SIG-M5 (cell line): ENCODE results near the gene TOR2A.

Experiments
- DNase-seq: peaks from one replicate; lab custom pipeline; 2025; lab: John Stamatoyannopoulos, UW

Gene TOR2A

GRCh38 chr9:127742435-127743088 is 7.5 kb upstream of the TOR2A start:
- no peak for DNase-seq

DNA sequence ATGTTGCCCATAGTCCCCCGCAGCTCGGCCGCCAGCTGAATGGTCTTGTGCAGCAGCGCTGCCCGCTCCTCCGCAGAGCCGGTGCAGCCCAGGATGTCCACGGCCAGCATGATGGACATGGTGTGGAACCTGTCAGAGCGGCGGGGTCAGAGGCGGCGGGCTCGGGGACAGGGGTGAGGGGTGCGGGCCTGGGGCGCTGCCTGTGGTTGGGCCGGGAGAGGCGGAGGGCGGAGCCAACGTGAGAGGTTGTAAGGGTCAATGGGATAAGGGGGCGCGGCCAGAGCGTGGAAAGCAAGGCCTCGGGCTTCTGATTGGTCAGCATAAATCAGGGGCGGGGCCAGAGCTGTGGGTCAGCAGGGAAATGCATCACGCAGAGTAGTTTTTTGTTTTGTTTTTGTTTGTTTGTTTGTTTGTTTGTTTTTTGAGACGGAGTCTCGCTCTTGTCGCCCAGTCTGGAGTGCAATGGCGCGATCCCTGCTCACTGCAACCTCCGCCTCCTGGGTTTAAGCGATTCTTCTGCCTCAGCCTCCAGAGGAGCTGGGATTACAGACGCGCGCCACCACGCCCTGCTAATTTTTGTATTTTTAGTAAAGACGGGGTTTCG is 6.8 kb upstream of the TOR2A start:
- no peak for DNase-seq

- DNase-seq, result no peak
Measured at GRCh38 chr9:127739614-127740330, 4.7 kb upstream of the TOR2A start.

DNA sequence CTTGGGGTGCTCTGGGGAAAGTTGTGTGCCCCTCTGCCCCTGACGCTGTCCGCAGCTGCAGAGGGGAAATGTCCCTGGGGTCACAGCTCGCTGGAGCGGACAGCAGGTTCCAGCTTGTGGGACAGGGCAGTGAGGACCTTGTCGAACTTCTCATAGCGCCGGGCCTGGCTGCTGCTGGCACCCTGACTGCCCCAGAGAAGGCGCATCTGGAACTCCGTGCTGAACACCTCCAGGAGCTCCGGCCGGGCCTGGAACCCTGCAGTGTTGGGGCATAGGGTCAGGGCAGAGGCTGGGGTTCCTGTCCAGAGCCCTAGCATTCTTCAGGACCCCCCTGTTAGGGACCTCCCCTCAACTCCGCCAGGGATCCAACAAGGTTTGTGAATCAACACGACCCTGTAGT is 3.6 kb upstream of the TOR2A start:
- no peak for DNase-seq

- no peak for DNase-seq
Measured at GRCh38 chr9:127735530-127736185, 564 bp upstream of the TOR2A start.

DNA sequence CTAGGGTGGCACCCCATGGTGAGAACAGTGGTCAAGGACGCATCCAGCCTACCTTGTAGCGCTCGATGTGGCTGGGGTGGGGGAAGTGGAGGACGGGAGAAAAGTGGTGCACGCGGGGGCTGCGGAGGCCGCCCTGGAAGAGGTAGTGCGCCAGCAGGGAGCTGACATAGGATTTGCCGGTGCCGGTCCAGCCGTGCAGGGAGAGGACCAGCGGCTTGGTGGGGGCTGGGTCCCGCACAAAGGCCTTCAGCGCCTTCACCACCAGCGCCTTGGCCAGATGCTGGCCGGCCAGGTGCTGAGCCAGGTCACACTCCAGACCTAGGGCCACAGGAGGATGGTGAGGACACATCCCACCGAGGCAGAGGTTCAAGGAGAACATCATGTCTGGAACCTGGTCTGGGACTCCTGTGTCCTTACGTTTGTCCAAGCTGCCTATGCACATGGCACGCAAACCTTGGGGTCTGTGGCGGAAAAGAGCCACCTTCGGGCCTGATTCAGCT is 797 bp downstream of the TOR2A start:
- DNase-seq, result no peak

DNA sequence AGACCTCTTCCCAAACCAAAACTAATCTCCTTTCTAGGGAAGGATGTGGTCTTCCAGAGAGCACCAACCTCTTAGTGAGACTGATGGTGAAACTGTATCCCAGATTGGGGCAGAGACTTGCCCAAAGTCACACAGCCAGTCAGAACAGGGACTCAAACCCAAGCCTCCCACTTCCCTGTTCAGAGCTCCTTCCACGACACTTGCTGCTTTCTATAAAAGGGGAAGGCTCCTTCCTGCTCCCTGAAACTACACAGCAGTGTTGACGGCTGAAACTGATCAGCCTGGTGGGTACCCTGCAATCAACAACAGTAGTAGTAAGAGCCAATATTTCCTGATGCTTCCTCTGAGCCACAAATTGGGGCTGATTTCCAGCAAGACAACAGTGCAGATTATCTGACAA is 1.5 kb downstream of the TOR2A start:
- DNase-seq, result no peak

DNA sequence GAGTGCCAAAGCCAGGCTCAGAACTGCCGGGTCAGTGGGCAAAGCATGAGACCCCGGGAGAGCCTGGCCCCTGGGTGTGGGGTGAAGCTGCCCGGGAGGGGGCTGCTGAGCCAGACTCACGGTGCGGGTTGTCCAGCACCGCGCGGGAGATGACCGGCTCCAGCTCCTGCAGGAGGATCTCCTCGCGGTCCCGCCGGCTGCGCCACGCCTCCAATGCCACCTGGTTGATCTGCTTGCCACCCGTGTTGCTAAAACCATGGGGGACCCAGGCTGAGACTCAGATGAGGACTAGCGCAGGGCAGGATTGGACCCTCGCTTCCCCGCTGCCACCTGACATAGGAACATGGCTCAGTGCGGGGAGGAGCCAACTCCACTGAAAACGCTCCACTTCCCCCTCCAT is 2.6 kb downstream of the TOR2A start:
- DNase-seq, result no peak

DNA sequence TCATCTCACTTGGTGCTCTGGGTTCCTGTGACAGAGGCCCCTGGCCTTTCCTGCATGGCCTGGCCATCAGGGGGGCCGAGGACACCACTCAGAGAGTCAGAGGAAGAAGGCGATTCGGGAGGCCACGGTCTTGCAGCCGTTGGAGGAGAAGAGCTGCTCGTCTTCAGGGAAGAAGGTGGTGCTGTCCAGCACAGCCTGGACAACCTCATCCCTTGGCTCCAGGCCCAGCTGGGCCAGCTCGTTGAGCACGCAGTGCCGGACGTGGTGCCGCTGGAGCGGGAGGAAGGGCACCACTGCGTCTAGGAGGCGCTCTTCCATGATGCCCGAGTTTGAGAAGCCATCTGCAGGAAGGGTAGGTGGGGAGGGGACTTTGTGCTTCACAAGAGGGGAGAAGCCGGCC is 3.2 kb downstream of the TOR2A start:
- no peak for DNase-seq

DNA sequence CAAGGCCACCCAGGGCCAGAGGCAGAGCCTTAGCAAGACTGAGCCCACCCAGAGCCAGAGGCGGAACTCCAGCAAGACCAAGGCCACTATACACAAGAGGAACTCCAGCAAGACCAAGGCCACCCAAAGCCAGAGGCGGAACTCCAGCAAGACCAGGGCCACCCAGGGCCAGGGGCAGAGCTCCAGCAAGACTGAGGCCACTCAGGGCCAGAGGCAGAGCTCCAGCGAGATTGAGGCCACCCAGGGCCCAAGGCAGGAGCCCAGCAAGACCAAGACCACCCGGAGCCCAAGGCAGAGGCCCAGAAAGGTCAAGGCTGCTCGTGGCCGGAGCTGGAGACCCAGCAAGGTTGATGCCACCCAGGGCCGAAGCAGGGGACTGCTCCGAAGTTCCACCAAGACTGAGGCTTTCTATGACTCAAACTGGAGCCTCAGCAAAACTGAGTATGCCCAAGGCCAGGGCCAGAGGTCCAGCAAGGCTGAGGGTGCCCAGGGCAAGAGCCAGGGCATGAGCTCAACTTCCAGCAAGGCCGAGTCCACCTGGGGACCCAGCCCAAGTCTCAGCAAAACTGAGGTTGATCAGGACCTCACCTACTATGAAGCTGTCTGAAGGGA is 4.2 kb downstream of the TOR2A start:
- DNase-seq, result no peak

- DNase-seq, result no peak
Measured at GRCh38 chr9:127730262-127730661, 4.8 kb downstream of the TOR2A start.

DNA sequence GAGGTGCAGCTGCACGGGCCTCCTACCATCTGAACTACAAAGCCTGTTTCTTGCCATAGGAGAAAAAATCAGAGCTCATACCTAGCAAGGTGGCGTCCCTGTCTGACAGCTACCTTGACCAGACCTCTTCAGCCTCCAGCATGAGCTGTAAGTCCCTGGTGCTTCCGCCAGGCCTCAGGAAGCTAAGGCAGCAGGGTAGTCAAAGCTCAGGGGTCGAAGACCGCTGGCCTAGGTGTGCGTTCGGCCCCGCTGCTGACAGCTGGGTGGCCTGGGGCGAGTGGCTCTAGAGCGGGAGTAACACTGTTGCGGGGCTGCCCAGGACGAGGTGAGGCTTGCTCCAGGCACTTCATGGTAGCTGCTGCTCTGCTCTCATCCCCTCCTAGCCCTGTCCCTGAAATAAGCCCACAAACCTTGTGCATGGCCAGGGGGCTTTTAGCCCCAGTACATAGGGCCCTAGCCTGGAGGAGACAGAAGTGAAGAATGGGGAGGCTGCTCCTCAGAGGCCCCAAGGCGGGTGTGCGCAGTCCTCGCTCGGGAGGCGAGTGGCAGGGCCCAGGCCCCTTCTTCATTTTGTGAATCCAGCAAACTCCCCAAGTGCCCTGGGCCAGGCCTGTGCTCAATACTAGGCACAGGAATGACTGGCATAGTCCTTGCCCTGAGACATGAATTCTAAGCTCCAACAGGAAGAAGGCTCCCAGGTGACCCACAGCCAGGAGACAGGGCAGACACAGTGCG is 5.4 kb downstream of the TOR2A start:
- DNase-seq, result no peak

GRCh38 chr9:127728808-127729207 is 6.3 kb downstream of the TOR2A start:
- no peak for DNase-seq

DNA sequence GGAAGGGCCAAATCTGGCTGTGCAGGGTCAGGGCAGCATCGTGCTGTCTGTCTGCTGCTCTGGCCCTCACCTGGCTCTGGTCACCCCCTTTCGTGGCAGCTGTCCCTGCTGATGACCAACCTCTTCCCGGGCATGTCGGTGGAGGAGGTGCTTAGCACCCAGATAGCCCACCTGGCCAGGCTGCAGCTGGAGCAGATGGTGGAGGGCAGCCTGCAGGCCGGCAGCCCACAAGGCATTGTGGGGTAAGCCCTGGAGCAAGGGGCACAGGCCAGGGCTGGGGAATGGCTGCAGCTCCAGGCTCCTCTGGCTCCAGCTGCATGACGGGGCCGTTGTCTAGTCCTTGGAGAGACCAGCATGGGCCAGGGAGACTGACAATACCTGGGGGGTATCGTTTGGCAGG is 8.2 kb downstream of the TOR2A start:
- no peak for DNase-seq

DNA sequence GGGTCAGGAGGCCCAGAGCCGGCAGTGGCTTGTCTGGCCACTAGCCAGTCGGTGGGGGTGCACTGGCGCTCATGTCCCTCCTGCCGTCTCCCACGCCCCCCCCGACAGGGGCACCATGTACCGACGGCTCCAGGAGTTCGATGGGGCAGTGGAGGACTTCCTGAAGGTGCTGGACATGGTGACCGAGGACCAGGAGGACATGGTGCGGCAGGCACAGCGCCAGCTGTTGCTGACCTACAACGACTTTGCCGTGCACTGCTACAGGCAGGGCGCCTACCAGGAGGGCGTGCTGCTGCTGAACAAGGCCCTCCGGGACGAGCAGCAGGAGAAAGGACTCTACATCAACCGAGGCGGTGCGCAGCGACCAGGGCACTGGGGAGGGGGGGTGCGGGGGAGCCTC is 11.1 kb downstream of the TOR2A start:
- DNase-seq, result no peak

GRCh38 chr9:127723444-127723843 is 11.7 kb downstream of the TOR2A start:
- DNase-seq, result no peak

- DNase-seq, result no peak
Measured at GRCh38 chr9:127723013-127723412, 12.1 kb downstream of the TOR2A start.

DNA sequence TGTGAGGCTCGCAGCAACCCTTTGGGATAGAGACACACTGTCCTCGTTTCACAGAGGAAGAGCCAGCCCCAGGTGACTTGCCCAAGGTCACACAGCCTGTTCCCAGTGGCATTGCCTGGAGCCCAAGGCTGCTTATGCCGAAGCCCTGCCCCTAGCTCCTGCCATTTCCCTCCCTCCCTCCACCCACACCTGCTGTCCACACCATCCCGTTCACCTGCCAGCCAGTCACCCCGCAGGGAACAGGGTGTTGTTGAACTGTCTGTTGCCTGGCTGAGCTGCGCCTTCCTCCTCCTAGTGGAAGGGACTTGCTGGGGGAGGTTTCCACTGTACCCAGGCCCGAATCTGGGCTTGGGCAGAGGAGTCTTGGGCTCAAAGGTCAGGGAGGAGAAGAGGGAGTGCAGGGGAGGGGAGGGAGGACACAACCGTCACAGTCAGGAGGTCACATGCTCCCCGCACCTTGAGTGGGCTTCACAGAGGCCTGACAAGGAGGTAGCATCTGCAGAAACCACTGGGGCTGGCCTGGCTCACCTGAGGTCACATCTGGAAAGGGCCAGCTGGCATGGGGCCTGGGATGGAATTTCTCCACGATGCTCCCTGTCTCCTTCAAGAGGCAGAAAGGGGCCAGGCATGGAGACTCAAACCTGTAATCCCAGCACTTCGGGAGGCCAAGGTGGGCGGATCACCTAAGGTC is 12.9 kb downstream of the TOR2A start:
- no peak for DNase-seq

DNA sequence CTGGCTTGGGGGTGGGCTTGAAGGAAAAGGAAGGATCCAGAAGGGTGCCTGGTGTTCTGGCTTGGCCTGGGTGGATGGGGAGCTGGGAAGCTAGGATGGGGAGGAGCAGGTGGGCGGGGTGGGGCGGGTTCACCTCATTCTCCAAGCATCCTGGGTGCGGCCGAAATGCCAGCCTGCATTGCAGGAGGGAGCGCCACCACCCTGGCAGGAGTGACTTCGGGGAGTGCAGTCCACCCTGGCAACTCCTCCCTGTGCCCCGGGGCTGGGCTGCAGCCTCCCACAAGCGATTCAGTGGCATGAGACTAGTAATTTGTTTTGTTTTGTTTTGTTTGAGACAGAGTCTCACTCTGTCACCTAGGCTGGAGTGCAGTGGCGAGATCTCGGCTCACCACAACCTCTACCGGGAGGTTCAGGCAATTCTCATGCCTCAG is 13.7 kb downstream of the TOR2A start:
- DNase-seq, result no peak

DNA sequence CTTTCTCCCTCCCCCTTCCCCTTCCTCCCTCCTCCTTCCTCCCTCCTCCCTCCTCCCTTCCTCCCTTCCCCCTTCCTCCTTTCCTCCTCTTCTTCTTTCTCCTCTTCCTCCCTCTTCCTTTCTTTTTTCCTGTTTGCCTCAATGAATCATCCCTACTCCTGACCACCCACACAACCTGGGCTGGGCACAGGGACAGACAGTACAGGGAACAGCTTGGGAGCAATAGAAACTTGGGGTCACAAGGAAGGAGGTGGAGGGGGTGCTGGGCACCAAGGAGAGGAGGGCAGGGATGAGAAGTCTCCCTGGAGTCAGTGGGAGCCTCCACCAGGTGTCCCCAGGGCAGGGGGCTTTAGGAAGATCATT is 14.2 kb downstream of the TOR2A start:
- no peak for DNase-seq
